Measurements from ENCODE around the gene TLCD2. TPM values are rescaled to one million over a fixed set of nuclear protein-coding genes. Genes with fewer than 3 reads are reported as not detected.

The TLCD2 gene
- total and polyA plus RNA-seq, 2 of the 13 experiments (the other 11 are each of a cell fraction or from before 2014, with no cell fraction given) = 0.90 to 1.1 TPM

DNA sequence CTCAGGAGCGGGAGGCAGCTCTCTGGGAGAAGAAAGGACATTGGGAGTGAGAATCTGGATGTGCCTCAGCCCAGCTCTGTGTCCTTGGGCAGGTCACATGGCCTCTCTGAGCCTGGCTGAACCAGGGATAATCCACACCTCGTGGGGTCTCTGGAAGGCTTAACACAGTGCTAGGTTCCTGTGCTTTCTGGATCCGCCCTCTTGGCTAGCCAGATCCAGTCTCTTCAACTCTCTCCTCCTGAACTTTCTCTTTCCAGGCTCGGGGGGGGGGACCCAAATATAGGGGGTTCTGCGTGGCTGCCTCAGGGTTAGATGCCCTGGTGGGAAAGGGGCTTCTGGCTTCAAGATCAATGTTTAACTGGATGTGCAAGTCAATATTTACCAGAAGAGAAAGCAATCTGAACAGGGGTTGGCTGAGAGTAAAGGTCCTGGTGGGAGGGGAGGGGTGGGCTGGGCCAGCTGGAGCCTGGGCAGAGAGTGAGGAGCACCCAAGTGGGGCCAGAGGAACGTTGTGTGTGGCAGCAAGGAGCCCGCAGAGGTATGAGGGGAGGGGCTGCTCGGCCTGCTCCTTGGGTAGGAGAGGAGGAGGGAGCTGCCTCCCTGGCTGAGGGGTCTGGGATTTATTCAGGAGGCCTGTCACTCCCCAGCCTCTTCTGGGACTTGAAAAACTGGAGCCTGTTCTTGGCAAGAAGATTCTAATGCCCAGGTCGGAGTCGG lies 32.4 kb upstream of the TLCD2 start, which contains the start of gene SERPINF2 (continued):
- TF ChIP-seq CEBPZ (IDR thresholded peaks at IDR 0.05; ENCODE audit: low read length) (no peak), MYC (CRISPR knock-in tag; IDR thresholded peaks at IDR 0.05; ENCODE audit: borderline replicate concordance) (peak; percentile 45; the same call in 1 of the 2 replicates), ZBTB20 (CRISPR knock-in tag; IDR thresholded peaks at IDR 0.05; ENCODE audit: borderline replicate concordance, low read depth) (no peak), ARNT (IDR thresholded peaks at IDR 0.05) (no peak), MEF2D (CRISPR knock-in tag; IDR thresholded peaks at IDR 0.05) (peak; percentile 83; the same call in 1 of the 2 replicates), XRCC5 (optimal IDR thresholded peaks at IDR 0.05; ENCODE audit: low read length) (peak; percentile 44), ZNF891 (CRISPR knock-in tag; IDR thresholded peaks at IDR 0.05) (peak; percentile 23; the same call in 1 of the 2 replicates), ZNF782 (CRISPR knock-in tag; IDR thresholded peaks at IDR 0.05; ENCODE audit: borderline replicate concordance) (no peak), MED13 (CRISPR knock-in tag; IDR thresholded peaks at IDR 0.05) (0 out of 2 replicates have a peak, but pooled peaks have one; percentile 58), ZNF160 (CRISPR knock-in tag; IDR thresholded peaks at IDR 0.05) (peak; percentile 60; the same call in 1 of the 2 replicates), ZFAT (CRISPR knock-in tag; conservative IDR thresholded peaks at IDR 0.05) (no peak), GATAD1 (CRISPR knock-in tag; IDR thresholded peaks at IDR 0.05) (peak; percentile 41; the same call in 1 of the 2 replicates), ZNF263 (CRISPR knock-in tag; IDR thresholded peaks at IDR 0.05) (peak; percentile 93), EZH2 (conservative IDR thresholded peaks at IDR 0.05; ENCODE audit: low read depth, low read length) (no peak), HNF4G (IDR thresholded peaks at IDR 0.05; ENCODE audit: borderline replicate concordance, low read depth, low read length) (peak; percentile 72; the same call in 1 of the 2 replicates), HNF4G (CRISPR knock-in tag; IDR thresholded peaks at IDR 0.05; ENCODE audit: borderline replicate concordance, low read depth) (peak; percentile 38; the same call in 1 of the 2 replicates), ZNF24 (IDR thresholded peaks at IDR 0.05) (no peak), ATF3 (CRISPR knock-in tag; IDR thresholded peaks at IDR 0.05) (no peak)
- TF ChIP-seq, protein P1, sequence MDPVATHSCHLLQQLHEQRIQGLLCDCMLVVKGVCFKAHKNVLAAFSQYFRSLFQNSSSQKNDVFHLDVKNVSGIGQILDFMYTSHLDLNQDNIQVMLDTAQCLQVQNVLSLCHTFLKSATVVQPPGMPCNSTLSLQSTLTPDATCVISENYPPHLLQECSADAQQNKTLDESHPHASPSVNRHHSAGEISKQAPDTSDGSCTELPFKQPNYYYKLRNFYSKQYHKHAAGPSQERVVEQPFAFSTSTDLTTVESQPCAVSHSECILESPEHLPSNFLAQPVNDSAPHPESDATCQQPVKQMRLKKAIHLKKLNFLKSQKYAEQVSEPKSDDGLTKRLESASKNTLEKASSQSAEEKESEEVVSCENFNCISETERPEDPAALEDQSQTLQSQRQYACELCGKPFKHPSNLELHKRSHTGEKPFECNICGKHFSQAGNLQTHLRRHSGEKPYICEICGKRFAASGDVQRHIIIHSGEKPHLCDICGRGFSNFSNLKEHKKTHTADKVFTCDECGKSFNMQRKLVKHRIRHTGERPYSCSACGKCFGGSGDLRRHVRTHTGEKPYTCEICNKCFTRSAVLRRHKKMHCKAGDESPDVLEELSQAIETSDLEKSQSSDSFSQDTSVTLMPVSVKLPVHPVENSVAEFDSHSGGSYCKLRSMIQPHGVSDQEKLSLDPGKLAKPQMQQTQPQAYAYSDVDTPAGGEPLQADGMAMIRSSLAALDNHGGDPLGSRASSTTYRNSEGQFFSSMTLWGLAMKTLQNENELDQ (CRISPR knock-in tag; IDR thresholded peaks at IDR 0.05; ENCODE audit: borderline replicate concordance) = no peak
- TF ChIP-seq, protein P2, sequence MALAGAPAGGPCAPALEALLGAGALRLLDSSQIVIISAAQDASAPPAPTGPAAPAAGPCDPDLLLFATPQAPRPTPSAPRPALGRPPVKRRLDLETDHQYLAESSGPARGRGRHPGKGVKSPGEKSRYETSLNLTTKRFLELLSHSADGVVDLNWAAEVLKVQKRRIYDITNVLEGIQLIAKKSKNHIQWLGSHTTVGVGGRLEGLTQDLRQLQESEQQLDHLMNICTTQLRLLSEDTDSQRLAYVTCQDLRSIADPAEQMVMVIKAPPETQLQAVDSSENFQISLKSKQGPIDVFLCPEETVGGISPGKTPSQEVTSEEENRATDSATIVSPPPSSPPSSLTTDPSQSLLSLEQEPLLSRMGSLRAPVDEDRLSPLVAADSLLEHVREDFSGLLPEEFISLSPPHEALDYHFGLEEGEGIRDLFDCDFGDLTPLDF (CRISPR knock-in tag; IDR thresholded peaks at IDR 0.05) = no peak
- TF ChIP-seq, protein P3, sequence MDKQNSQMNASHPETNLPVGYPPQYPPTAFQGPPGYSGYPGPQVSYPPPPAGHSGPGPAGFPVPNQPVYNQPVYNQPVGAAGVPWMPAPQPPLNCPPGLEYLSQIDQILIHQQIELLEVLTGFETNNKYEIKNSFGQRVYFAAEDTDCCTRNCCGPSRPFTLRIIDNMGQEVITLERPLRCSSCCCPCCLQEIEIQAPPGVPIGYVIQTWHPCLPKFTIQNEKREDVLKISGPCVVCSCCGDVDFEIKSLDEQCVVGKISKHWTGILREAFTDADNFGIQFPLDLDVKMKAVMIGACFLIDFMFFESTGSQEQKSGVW (CRISPR knock-in tag; IDR thresholded peaks at IDR 0.05; ENCODE audit: borderline replicate concordance) = no peak

Measured in HepG2 (cell line).